Esophagus (tissue), 2 donors: ENCODE results near the gene NFAT5. TPM values are rescaled to one million over a fixed set of nuclear protein-coding genes. Genes with fewer than 3 reads are reported as not detected.
"Not testable (repeated sequence)": the region's sequence is repeated elsewhere in the genome, so short reads cannot be mapped to it uniquely, and the experiment has no call there.

Experiments used
- H3K27ac ChIP-seq, 2 donors: one replicate each; pipeline ENCODE4 v1.5.1; 2013; ENCODE audit warnings: low read depth in 2 of 2, mild to moderate bottlenecking in 2 of 2, inconsistent platforms in 1 of 2, low read length in 1 of 2, moderate library complexity in 1 of 2
- H3K27me3 ChIP-seq, 2 donors: one replicate each; pipeline ENCODE4 v1.6.1; 2013; ENCODE audit warnings: low read length in 2 of 2, control low read depth in 1 of 2, mild to moderate bottlenecking in 1 of 2; ENCODE audit not compliant: insufficient read depth in 2 of 2, control insufficient read depth in 1 of 2
- H3K36me3 ChIP-seq, 2 donors: one replicate each; pipeline ENCODE4 v1.6.1; 2013; ENCODE audit warnings: low read length in 1 of 2; ENCODE audit not compliant: control insufficient read depth in 2 of 2, insufficient read depth in 2 of 2
- H3K4me1 ChIP-seq, 2 donors: one replicate each; pipeline ENCODE4 v1.6.1; 2013; ENCODE audit warnings: low read length in 1 of 2; ENCODE audit not compliant: control insufficient read depth in 2 of 2, insufficient read depth in 2 of 2
- H3K4me3 ChIP-seq, 2 donors: one replicate each; pipeline ENCODE4 v1.5.1; 2013; ENCODE audit warnings: low read length in 2 of 2, mild to moderate bottlenecking in 2 of 2, low read depth in 1 of 2, moderate library complexity in 1 of 2
- H3K9me3 ChIP-seq, 2 donors: one replicate each; pipeline ENCODE4 v1.6.1; 2013; ENCODE audit warnings: mild to moderate bottlenecking in 2 of 2, low read depth in 1 of 2, low read length in 1 of 2, moderate library complexity in 1 of 2; ENCODE audit not compliant: control insufficient read depth in 2 of 2, insufficient read depth in 1 of 2
- WGBS, 2 donors: extraction: QIAGEN DNeasy Blood & Tissue Kit; methylation state at CpG; one replicate each; pipeline ENCODE4 v1.1.7; 2013; 5-methylcytosine and 5-hydroxymethylcytosine counted together
- polyA plus RNA-seq, 2 donors: library from polyadenylated mRNA; stranded (reverse); fragments of 200-250 nt; gene quantifications; one replicate each; pipeline ENCODE4 v1.2.3, GENCODE V29; 2013
- donor health status: healthy with polysubstance abuse.
- donor health status: Bipolar disorder and iron deficiency.

Gene NFAT5, protein sequence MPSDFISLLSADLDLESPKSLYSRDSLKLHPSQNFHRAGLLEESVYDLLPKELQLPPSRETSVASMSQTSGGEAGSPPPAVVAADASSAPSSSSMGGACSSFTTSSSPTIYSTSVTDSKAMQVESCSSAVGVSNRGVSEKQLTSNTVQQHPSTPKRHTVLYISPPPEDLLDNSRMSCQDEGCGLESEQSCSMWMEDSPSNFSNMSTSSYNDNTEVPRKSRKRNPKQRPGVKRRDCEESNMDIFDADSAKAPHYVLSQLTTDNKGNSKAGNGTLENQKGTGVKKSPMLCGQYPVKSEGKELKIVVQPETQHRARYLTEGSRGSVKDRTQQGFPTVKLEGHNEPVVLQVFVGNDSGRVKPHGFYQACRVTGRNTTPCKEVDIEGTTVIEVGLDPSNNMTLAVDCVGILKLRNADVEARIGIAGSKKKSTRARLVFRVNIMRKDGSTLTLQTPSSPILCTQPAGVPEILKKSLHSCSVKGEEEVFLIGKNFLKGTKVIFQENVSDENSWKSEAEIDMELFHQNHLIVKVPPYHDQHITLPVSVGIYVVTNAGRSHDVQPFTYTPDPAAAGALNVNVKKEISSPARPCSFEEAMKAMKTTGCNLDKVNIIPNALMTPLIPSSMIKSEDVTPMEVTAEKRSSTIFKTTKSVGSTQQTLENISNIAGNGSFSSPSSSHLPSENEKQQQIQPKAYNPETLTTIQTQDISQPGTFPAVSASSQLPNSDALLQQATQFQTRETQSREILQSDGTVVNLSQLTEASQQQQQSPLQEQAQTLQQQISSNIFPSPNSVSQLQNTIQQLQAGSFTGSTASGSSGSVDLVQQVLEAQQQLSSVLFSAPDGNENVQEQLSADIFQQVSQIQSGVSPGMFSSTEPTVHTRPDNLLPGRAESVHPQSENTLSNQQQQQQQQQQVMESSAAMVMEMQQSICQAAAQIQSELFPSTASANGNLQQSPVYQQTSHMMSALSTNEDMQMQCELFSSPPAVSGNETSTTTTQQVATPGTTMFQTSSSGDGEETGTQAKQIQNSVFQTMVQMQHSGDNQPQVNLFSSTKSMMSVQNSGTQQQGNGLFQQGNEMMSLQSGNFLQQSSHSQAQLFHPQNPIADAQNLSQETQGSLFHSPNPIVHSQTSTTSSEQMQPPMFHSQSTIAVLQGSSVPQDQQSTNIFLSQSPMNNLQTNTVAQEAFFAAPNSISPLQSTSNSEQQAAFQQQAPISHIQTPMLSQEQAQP (N-terminal part only)
- 1 to 10 TPM; 2.7 to 6.5 TPM for polyA plus RNA-seq

DNA sequence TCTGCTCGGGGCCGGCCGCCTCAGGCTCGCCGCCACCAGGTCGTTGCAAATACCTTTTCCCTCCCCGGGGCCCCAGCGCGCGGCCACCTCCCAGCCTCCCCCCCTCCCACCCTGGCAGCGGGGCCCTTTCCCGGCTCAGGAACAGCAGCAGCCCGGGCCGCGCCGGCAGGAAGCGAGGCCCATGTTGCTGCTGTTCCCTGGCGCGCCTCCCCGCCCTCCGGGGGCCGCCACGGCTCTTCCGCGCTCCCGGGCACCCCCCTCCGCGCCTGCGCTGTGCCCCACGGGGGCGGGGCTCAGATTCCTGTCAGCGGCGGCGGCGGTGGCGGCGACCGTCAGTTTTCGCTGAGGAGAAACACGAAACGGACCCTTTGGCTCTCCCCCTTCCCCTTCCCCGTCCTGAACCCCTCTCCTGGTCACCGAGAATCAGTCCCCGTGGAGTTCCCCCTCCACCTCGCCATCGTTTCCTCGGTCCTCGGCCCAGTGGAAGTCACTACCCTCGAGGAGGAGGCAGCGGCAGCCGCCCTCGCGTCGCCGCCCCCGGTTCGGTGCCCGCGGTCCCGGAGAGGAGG is at the start of gene NFAT5:
TSS of gene NFAT5 (plus strand) at position 296 of the 569 bp plus-strand sequence. CDS start 336 bp downstream, outside the sequence.
- Histone ChIP-seq H3K27me3 (no peaks in the 10 kb centered on the region), H3K27ac (peak within 1 kb of the TSS; percentile 96 to 99), H3K4me3 (peak within 1 kb of the TSS; percentile 90 to 99), H3K36me3 (no peaks in the 10 kb centered on the region), H3K4me1 (peaks cover 0 to 2% of the 10 kb centered on the region in 2 donors), H3K9me3 (no peaks in the 10 kb centered on the region)
- WGBS, 2 donors: 0 to 1% methylated on average over 41 to 60 of the region's 60 CpGs

DNA sequence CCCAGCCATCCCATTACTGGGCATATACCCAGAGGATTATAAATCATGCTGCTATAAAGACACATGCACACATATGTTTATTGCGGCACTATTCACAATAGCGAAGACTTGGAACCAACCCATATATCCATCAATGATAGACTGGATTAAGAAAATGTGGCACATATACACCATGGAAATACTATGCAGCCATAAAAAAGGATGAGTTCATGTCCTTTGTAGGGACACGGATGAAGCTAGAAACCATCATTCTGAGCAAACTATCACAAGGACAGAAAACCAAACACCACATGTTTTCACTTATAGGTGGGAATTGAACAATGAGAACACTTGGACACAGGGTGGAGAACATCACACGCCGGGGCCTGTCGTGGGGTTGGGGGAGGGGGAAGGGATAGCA is 47.9 kb upstream of the NFAT5 start:
- H3K4me1 ChIP-seq, H3K36me3 ChIP-seq, H3K4me3 ChIP-seq, H3K27ac ChIP-seq, H3K9me3 ChIP-seq, H3K27me3 ChIP-seq: not testable (repeated sequence)
- WGBS, 2 donors: 91 to 95% methylated on average over 6 of the region's 6 CpGs

DNA sequence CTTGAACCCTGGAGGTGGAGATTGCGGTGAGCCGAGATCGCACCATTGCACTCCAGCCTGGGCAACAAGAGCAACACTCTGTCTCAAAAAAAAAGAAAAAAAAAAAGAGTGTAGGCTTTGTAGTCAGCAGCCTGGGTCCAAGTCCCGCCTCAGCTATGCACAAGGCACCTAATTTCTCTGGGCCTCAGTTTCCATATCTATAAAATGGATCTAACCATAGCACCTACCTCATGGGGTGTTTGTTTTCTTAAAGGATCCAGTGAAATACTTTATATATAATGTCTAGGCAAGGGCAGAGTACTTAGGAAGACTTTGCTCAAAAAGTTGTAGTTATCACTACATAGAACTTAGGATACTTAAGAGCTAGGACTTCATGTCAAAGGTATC is 45.4 kb upstream of the NFAT5 start:
- Histone ChIP-seq H3K27me3 (no peaks in the 10 kb centered on the region), H3K9me3 (no peaks in the 10 kb centered on the region), H3K36me3 (no peaks in the 10 kb centered on the region), H3K27ac (no peak overlapping the region), H3K4me1 (no peaks in the 10 kb centered on the region), H3K4me3 (no peak overlapping the region)
- WGBS, 2 donors: 96 to 97% methylated on average over 4 of the region's 4 CpGs

DNA sequence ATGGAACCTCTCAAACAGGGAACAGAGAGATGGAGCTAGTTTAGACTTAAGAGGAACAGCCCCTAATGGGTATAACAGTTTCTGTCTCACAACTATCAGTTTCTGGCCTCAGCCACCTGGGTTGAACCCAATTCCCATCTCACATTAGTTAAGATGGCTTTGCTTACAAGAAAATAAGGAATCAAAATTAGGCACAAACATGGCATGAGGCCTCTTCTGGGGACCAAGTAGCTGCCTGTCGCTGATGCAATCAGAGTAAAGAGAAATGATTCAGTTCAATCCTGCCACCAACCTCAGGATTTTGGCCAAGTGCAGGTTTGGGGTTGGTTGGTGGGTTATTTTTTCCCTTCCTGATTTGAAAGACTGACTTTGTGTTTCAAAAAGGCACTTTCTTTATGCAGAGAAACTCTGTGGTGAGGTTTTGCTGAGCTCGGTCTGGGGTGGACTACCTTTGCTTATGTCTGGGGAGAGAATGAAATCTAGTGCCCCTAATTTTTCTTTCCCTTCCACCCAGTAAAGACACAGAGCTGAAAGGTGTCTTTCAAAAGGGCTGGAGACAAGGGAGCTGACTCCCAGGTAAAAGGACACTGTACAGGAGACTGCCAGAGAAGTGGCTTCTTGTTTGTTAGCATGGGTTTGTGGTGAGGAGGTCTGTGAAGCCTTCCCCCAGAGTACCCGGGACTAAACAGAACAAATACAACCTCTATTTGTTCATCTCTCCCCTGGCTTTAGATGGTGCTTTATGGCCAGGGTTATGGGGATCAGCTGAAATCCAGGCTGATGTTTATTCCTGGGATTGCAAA is 44.8 kb upstream of the NFAT5 start:
- 65 to 69% methylated on average over 3 of the region's 3 CpGs for WGBS, 2 donors
- H3K27ac ChIP-seq: no peak overlapping the region
- no peaks in the 10 kb centered on the region for H3K4me1 ChIP-seq
- no peaks in the 10 kb centered on the region for H3K36me3 ChIP-seq
- no peak overlapping the region for H3K4me3 ChIP-seq
- no peaks in the 10 kb centered on the region for H3K9me3 ChIP-seq
- H3K27me3 ChIP-seq: no peaks in the 10 kb centered on the region

DNA sequence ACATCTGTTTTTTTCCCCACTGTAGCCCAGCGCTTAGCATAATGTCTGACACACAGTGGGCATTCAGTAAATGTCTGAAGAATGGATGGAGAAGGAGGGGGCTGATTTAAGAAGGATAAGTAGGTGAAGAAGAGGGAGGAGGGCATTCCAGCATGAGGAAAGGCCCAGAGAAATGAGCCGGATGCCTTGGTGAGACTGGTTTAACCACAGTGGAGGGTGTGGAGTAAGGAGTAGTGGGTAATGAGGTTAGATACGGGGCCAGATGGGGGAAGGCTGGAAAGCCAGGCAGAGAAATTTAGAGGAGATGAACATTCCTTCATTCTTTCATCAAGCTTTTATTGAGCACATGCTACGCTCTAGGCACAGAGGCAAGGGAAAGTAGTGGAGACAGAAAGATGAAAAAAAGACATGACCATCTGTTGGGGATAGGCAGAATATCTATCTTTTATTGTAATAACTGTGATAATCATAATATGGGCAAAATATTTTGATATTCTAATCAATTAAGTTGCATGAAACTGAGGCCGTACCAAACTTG is 43.7 kb upstream of the NFAT5 start:
- 91 to 94% methylated on average over 5 of the region's 5 CpGs for WGBS, 2 donors
- H3K27ac ChIP-seq: no peak overlapping the region
- no peak overlapping the region for H3K4me3 ChIP-seq
- H3K36me3 ChIP-seq: no peaks in the 10 kb centered on the region
- no peaks in the 10 kb centered on the region for H3K4me1 ChIP-seq
- H3K27me3 ChIP-seq: no peaks in the 10 kb centered on the region
- H3K9me3 ChIP-seq: no peaks in the 10 kb centered on the region

DNA sequence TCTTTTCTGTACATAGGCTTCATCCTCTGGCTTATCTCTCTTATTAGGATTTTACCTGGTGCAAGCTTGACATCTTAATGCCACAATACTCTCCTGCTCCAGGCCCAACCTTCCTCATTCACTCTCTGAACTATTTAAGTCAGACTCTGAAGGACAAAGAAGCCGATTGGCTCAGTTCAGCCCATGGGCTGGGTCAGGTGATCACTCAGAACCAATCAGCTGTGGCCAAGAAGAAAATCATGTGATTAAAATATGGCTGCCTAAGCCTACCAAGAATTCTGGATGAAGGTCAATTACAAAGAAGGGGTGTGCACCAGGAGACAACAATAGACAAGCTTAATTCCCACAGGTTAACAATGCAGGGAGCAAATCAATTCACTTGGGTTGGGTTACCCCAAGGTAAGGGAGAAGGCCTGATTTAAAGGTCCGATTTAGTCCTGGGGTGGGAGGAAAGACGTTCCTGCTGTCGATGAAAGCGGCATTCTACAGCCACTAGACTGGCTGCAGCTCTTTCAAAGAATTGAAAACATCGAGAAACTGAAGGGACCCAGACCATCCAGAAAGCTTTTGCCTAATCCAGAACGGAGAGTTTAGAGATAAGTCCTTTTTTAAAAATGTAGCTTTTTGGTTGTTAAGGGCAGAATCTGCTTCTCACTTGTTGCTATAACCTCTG is 42.9 kb upstream of the NFAT5 start:
- Histone ChIP-seq H3K4me1 (no peaks in the 10 kb centered on the region), H3K36me3 (no peaks in the 10 kb centered on the region), H3K9me3 (no peaks in the 10 kb centered on the region), H3K27ac (no peak overlapping the region), H3K4me3 (no peak overlapping the region), H3K27me3 (no peaks in the 10 kb centered on the region)
- WGBS, 2 donors: 96% methylated on average over 7 of the region's 7 CpGs

DNA sequence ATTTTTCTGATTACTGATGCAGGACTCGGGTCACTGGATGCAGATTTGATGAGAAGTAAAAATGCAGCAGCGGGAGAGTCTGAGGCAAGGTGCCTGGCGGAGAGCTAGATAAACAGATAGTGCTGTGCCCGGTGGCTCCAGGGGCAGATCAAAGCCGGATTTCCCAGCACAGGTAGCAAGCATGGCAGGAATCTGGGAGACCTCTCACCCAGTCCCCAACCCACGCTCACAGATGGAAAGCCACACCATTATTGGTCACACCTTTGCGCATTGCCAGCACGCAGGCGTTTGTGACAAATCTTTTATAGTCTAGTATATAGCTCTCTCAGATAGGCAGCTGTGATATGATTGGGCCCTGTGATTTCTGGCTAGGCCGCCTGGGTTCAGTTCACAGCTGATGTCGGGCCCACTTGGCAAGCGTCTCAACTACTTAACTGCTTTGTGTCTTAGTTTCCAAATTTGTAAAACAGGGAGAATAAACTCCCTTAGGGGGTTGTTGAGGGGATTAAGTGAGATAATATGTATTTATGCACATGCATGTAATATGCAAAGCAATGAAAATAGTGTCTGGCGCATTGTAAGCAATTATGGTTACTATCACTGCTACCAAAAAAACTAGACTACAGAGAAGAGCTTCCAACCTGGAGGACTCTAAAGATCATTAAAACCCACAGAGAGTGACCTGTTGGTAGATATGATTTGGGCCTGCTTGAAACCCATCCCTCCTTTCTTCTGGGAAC is 42.0 kb upstream of the NFAT5 start:
- H3K36me3 ChIP-seq: no peaks in the 10 kb centered on the region
- no peaks in the 10 kb centered on the region for H3K4me1 ChIP-seq
- H3K9me3 ChIP-seq: no peaks in the 10 kb centered on the region
- no peaks in the 10 kb centered on the region for H3K27me3 ChIP-seq
- H3K27ac ChIP-seq: no peak overlapping the region
- WGBS, 2 donors: 75 to 85% methylated on average over 13 of the region's 13 CpGs
- H3K4me3 ChIP-seq: no peak overlapping the region
